Ishikawa (cell line): ENCODE measurements around the gene GMDS.

ENCODE experiments used
- CEBPB ChIP-seq: IDR thresholded peaks from 2 replicates; pipeline ENCODE4 v1.6.1; 2012
- CREB1 ChIP-seq: IDR thresholded peaks from 2 replicates; pipeline ENCODE4 v1.6.1; 2012; ENCODE audit warnings: low read depth
- EGR1 ChIP-seq: IDR thresholded peaks from 2 replicates; pipeline ENCODE4 v1.6.1; 2012
- EP300 ChIP-seq: IDR thresholded peaks from 2 replicates; pipeline ENCODE4 v1.6.1; 2012; ENCODE audit warnings: borderline replicate concordance
- FOXM1 ChIP-seq: IDR thresholded peaks from 2 replicates; pipeline ENCODE4 v1.6.1; 2012; ENCODE audit warnings: low read depth, borderline replicate concordance
- NFIC ChIP-seq: IDR thresholded peaks from 2 replicates; pipeline ENCODE4 v1.6.1; 2012
- RAD21 ChIP-seq: IDR thresholded peaks from 2 replicates; pipeline ENCODE4 v1.6.1; 2012; ENCODE audit warnings: low read depth
- TAF1 ChIP-seq: IDR thresholded peaks from 2 replicates; pipeline ENCODE4 v1.6.1; 2012; ENCODE audit warnings: low read depth, mild to moderate bottlenecking
- TCF12 ChIP-seq: IDR thresholded peaks from 2 replicates; pipeline ENCODE4 v1.6.1; 2012; ENCODE audit warnings: low read depth
- TEAD4 ChIP-seq: IDR thresholded peaks from 2 replicates; pipeline ENCODE4 v1.6.1; 2012
- YY1 ChIP-seq: IDR thresholded peaks from 2 replicates; pipeline ENCODE4 v1.6.1; 2012; ENCODE audit warnings: low read depth
- ZBTB7A ChIP-seq: IDR thresholded peaks from 2 replicates; pipeline ENCODE4 v1.6.1; 2012; ENCODE audit warnings: low read depth
- TF ChIP-seq, protein P1 (sequence below): IDR thresholded peaks from 2 replicates; pipeline ENCODE4 v1.6.1; 2012; ENCODE audit warnings: low read depth, mild to moderate bottlenecking
- TF ChIP-seq, protein P2 (sequence below): IDR thresholded peaks from 2 replicates; pipeline ENCODE4 v1.6.1; 2012
- TF ChIP-seq, protein P3 (sequence below): IDR thresholded peaks from 2 replicates; pipeline ENCODE4 v1.6.1; 2012

The GMDS gene

DNA sequence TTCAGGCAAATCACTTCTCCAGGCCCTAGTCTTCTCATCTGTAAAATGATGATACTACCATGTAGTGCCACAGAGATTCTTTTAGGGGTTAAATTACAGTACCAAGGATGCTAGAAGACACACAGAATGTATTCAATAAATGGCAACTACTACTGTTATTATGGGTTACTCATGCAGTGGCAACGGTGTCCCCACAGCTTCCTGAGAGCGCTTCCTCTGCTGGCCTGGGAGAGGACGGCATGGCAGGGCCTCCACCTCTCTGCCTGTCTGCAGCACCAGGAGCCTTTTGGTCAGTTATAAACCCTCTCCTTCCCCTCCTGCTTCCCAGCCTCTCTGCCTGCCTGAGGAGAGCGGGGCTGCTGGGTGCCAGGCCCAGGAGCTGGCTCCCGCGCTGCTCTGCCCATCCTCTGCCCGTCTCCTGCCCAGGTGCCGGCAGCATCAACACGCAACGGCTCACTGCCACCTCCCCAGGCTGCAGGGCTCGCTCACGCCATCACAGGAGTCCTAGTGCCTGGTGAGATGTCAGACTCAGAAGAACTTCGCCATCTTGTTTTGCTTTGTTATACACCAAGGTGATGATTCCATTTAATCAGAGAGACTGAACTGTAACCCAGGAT lies 465.0 kb downstream of the GMDS start:
- TF ChIP-seq RAD21 (no peak), YY1 (no peak), EGR1 (no peak), FOXM1 (no peak), TCF12 (no peak), TEAD4 (no peak), EP300 (no peak), ZBTB7A (no peak), NFIC (no peak), CREB1 (no peak), TAF1 (no peak), CEBPB (no peak)
- TF ChIP-seq, protein P1, sequence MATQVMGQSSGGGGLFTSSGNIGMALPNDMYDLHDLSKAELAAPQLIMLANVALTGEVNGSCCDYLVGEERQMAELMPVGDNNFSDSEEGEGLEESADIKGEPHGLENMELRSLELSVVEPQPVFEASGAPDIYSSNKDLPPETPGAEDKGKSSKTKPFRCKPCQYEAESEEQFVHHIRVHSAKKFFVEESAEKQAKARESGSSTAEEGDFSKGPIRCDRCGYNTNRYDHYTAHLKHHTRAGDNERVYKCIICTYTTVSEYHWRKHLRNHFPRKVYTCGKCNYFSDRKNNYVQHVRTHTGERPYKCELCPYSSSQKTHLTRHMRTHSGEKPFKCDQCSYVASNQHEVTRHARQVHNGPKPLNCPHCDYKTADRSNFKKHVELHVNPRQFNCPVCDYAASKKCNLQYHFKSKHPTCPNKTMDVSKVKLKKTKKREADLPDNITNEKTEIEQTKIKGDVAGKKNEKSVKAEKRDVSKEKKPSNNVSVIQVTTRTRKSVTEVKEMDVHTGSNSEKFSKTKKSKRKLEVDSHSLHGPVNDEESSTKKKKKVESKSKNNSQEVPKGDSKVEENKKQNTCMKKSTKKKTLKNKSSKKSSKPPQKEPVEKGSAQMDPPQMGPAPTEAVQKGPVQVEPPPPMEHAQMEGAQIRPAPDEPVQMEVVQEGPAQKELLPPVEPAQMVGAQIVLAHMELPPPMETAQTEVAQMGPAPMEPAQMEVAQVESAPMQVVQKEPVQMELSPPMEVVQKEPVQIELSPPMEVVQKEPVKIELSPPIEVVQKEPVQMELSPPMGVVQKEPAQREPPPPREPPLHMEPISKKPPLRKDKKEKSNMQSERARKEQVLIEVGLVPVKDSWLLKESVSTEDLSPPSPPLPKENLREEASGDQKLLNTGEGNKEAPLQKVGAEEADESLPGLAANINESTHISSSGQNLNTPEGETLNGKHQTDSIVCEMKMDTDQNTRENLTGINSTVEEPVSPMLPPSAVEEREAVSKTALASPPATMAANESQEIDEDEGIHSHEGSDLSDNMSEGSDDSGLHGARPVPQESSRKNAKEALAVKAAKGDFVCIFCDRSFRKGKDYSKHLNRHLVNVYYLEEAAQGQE: no peak
- TF ChIP-seq, protein P2, sequence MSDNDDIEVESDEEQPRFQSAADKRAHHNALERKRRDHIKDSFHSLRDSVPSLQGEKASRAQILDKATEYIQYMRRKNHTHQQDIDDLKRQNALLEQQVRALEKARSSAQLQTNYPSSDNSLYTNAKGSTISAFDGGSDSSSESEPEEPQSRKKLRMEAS: no peak
- TF ChIP-seq, protein P3, sequence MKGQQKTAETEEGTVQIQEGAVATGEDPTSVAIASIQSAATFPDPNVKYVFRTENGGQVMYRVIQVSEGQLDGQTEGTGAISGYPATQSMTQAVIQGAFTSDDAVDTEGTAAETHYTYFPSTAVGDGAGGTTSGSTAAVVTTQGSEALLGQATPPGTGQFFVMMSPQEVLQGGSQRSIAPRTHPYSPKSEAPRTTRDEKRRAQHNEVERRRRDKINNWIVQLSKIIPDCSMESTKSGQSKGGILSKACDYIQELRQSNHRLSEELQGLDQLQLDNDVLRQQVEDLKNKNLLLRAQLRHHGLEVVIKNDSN: no peak

DNA sequence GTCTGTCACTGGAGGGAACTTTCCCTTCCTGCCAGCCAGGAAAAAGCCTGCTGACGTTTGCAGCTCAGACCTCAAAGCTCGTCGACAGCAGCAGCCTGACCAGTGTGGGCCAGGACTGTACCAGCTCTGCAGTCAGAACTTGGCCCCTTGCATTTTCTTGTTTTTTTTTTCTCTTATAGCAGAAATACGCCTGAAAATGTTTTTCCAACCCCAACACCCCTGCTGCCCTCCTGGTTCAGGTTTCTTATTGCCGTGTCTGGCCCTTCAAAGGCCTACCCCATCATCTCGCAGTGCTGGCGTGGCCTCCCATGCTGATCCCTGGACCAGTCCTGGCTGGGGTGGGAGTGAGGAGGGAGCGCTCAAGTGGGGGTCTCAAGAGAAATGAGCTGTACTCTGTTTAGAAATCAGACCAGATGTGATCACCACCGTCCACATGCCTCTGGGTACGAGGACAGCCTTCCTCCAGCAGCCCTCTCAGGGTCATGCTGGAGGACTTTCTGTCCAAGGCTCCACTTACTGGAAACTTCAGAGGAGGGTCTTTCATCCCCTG lies 466.6 kb downstream of the GMDS start:
- TF ChIP-seq TEAD4 (no peak), TCF12 (no peak), CEBPB (no peak), TAF1 (no peak), EGR1 (no peak), FOXM1 (no peak), RAD21 (no peak), YY1 (no peak), ZBTB7A (no peak), CREB1 (no peak), EP300 (no peak), NFIC (no peak)
- TF ChIP-seq, protein P1: no peak
- TF ChIP-seq, protein P3: no peak
- TF ChIP-seq, protein P2: no peak

DNA sequence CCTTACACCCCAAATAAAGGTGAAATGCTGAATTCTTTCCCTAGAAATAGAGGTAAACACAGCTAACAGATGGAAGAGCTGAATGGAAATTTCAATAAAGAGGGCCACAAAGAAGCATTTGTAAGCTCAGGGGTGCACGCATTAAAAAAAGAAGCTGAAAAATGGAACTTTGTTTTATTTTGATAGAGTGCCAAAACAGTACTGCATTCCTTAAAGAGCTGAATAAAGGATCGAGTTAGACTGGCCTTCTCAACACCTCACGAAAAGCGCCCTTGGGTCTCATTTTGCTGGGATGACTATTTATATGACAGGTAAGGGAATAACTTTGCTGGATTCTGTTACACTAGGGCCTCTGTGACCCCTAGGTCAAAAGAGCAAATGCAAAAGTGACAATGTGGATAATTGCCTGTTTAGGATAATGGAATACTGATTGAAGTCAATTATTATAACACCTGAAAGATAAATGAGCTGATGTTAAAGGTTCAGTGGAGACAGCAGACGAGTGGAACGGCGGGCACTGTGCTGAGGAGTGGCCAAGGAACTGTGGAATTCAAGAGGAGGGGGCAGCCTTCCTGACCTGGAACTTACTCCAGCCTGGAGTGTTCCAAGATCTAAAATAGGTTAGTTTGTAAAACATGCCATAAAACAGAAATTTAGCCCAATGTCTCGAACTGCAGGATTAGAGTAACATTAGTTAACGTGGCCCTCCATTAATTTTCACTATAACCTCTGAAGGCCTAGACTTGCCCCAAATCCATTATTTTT lies 467.3 kb downstream of the GMDS start:
- no peak for TF ChIP-seq CEBPB
- TF ChIP-seq EP300: no peak
- TF ChIP-seq YY1: no peak
- TF ChIP-seq NFIC: no peak
- TF ChIP-seq, protein P3: no peak
- TF ChIP-seq, protein P2: no peak
- TF ChIP-seq EGR1: no peak
- TF ChIP-seq ZBTB7A: no peak
- TF ChIP-seq FOXM1: no peak
- TF ChIP-seq TAF1: no peak
- TF ChIP-seq CREB1: no peak
- no peak for TF ChIP-seq RAD21
- TF ChIP-seq TCF12: no peak
- TF ChIP-seq, protein P1: no peak
- no peak for TF ChIP-seq TEAD4
